ENCODE measurements around the gene RPUSD1. TPM values are rescaled to one million over a fixed set of nuclear protein-coding genes. Genes with fewer than 3 reads are reported as not detected.
"Not testable (repeated sequence)": the region's sequence is repeated elsewhere in the genome, so short reads cannot be mapped to it uniquely, and the experiment has no call there.

Gene RPUSD1
- total RNA-seq, 4 donors from 2014 or later: 16.1 to 71.4 (median 24.8) TPM

GRCh38 chr16:821751-822150 is 33.6 kb upstream of the RPUSD1 start:
- Histone ChIP-seq H3K36me3 (no peaks in the 10 kb centered on the region), H3K4me3 (no peak overlapping the region), H3K27me3 (peaks cover 58% of the 10 kb centered on the region), H3K27ac (no peak overlapping the region), H3K4me1 (no peaks in the 10 kb centered on the region), H3K9me3 (no peaks in the 10 kb centered on the region)
- in situ Hi-C loops (cut with MboI; ENCODE audit: low pct_ligation_motif_present in 1 of 4, low pct_unique_long_range_greater_than_20kb in 1 of 4, low sequenced_read_pairs in 3 of 4): loop anchor here in 2 of 4 donors (25.0 kb wide), 1 partner anchor 241 kb away; the partner anchor contains the start of gene SSTR5 (in 2 of the 2)
- DNase-seq: no peak
- no peak for TF ChIP-seq POLR2A (IDR thresholded peaks at IDR 0.05)
- TF ChIP-seq POLR2AphosphoS5 (IDR thresholded peaks at IDR 0.05): no peak
- no peak for TF ChIP-seq CTCF (IDR thresholded peaks at IDR 0.05)
- no peak for TF ChIP-seq EP300 (IDR thresholded peaks at IDR 0.05; ENCODE audit: low read depth)
- 69% methylated on average over 13 of the region's 13 CpGs; no CpG with 5 or more reads in 1 of the 2 donors for WGBS, 2 donors (ENCODE audit: low coverage in 1 of 2)
- intact Hi-C loops (cut with DNase I; ENCODE audit: low total_unique reads): no loop called here

GRCh38 chr16:820748-821147 is 32.6 kb upstream of the RPUSD1 start:
- 85 to 86% methylated on average over 9 to 12 of the region's 12 CpGs for WGBS, 2 donors (ENCODE audit: low coverage in 1 of 2)
- no peaks in the 10 kb centered on the region for H3K36me3 ChIP-seq
- no peak overlapping the region for H3K4me3 ChIP-seq
- TF ChIP-seq POLR2AphosphoS5 (IDR thresholded peaks at IDR 0.05) (no peak), POLR2A (IDR thresholded peaks at IDR 0.05) (no peak), CTCF (IDR thresholded peaks at IDR 0.05) (no peak), EP300 (IDR thresholded peaks at IDR 0.05; ENCODE audit: low read depth) (no peak)
- peaks cover 61% of the 10 kb centered on the region for H3K27me3 ChIP-seq
- H3K9me3 ChIP-seq: no peaks in the 10 kb centered on the region
- H3K27ac ChIP-seq: no peak overlapping the region
- intact Hi-C loops (cut with DNase I; ENCODE audit: low total_unique reads) (no loop called here), in situ Hi-C loops (cut with MboI; ENCODE audit: low pct_ligation_motif_present in 1 of 4, low pct_unique_long_range_greater_than_20kb in 1 of 4, low sequenced_read_pairs in 3 of 4) (loop anchor here in 2 of 4 donors (25.0 kb wide), 1 partner anchor 242 kb away; the partner anchor contains the start of gene SSTR5 (in 2 of the 2))
- DNase-seq: no peak
- H3K4me1 ChIP-seq: no peaks in the 10 kb centered on the region

GRCh38 chr16:820044-820408 is 31.8 kb upstream of the RPUSD1 start:
- intact Hi-C loops (cut with DNase I; ENCODE audit: low total_unique reads); H3K36me3 ChIP-seq; H3K27ac ChIP-seq; H3K4me3 ChIP-seq; H3K4me1 ChIP-seq; DNase-seq; H3K9me3 ChIP-seq: not testable (repeated sequence)
- H3K27me3 ChIP-seq: peaks cover 61% of the 10 kb centered on the region
- in situ Hi-C loops (cut with MboI; ENCODE audit: low pct_ligation_motif_present in 1 of 4, low pct_unique_long_range_greater_than_20kb in 1 of 4, low sequenced_read_pairs in 3 of 4): loop anchor here in 2 of 4 donors (25.0 kb wide), 1 partner anchor 242 kb away; the partner anchor contains the start of gene SSTR5 (in 2 of the 2)
- WGBS, 2 donors (ENCODE audit: low coverage in 1 of 2): 70 to 80% methylated on average over 4 to 10 of the region's 10 CpGs

GRCh38 chr16:819336-820043 is 31.3 kb upstream of the RPUSD1 start:
- H3K4me1 ChIP-seq: no peaks in the 10 kb centered on the region
- peaks cover 61% of the 10 kb centered on the region for H3K27me3 ChIP-seq
- no peak for DNase-seq
- intact Hi-C loops (cut with DNase I; ENCODE audit: low total_unique reads): no loop called here
- TF ChIP-seq CTCF (IDR thresholded peaks at IDR 0.05) (no peak), EP300 (IDR thresholded peaks at IDR 0.05; ENCODE audit: low read depth) (no peak), POLR2AphosphoS5 (IDR thresholded peaks at IDR 0.05) (no peak)
- no peak overlapping the region for H3K4me3 ChIP-seq
- in situ Hi-C loops (cut with MboI; ENCODE audit: low pct_ligation_motif_present in 1 of 4, low pct_unique_long_range_greater_than_20kb in 1 of 4, low sequenced_read_pairs in 3 of 4): loop anchor here in 2 of 4 donors (25.0 kb wide), 1 partner anchor 243 kb away; the partner anchor contains the start of gene SSTR5 (in 2 of the 2)
- WGBS, 2 donors (ENCODE audit: low coverage in 1 of 2): 65% methylated on average over 21 of the region's 23 CpGs; no CpG with 5 or more reads in 1 of the 2 donors
- H3K27ac ChIP-seq: no peak overlapping the region
- no peaks in the 10 kb centered on the region for H3K9me3 ChIP-seq
- no peaks in the 10 kb centered on the region for H3K36me3 ChIP-seq

Measured in transverse colon (tissue), 4 donors.